Measurements from ENCODE around the gene CNTRL. TPM values are rescaled to one million over a fixed set of nuclear protein-coding genes. Genes with fewer than 3 reads are reported as not detected.

Gene CNTRL
- total RNA-seq, 1 experiment from 2014 or later, result 13.4 TPM

- TF ChIP-seq, protein P1, sequence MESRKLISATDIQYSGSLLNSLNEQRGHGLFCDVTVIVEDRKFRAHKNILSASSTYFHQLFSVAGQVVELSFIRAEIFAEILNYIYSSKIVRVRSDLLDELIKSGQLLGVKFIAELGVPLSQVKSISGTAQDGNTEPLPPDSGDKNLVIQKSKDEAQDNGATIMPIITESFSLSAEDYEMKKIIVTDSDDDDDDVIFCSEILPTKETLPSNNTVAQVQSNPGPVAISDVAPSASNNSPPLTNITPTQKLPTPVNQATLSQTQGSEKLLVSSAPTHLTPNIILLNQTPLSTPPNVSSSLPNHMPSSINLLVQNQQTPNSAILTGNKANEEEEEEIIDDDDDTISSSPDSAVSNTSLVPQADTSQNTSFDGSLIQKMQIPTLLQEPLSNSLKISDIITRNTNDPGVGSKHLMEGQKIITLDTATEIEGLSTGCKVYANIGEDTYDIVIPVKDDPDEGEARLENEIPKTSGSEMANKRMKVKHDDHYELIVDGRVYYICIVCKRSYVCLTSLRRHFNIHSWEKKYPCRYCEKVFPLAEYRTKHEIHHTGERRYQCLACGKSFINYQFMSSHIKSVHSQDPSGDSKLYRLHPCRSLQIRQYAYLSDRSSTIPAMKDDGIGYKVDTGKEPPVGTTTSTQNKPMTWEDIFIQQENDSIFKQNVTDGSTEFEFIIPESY (IDR thresholded peaks at IDR 0.05; ENCODE audit: extremely low read depth, insufficient replicate concordance, low read length), result no peak
- TF ChIP-seq POLR2A (IDR thresholded peaks at IDR 0.05; ENCODE audit: borderline replicate concordance, extremely low read depth, insufficient read depth, insufficient read length), result no peak
- peak; percentile 63 for TF ChIP-seq ZFX (IDR thresholded peaks at IDR 0.05)
- peak; percentile 96 for TF ChIP-seq CBX3 (IDR thresholded peaks at IDR 0.05; ENCODE audit: low read depth)
- TF ChIP-seq REST (IDR thresholded peaks at IDR 0.05; ENCODE audit: low read depth), result no peak
- no peak for TF ChIP-seq EZH2phosphoT487 (IDR thresholded peaks at IDR 0.05; ENCODE audit: borderline replicate concordance)
- peak; percentile 65 for TF ChIP-seq SP1 (IDR thresholded peaks at IDR 0.05; ENCODE audit: low read depth)
- TF ChIP-seq JUND (IDR thresholded peaks at IDR 0.05), result no peak
- TF ChIP-seq FOSL1 (IDR thresholded peaks at IDR 0.05; ENCODE audit: low read depth), result no peak
These were observed at the start of gene CNTRL (continued) for GRCh38 chr9:121074370-121075250.
